IMR-90 (cell line): ENCODE measurements around the gene F3. TPM values are rescaled to one million over a fixed set of nuclear protein-coding genes. Genes with fewer than 3 reads are reported as not detected.

Experiments
- ATAC-seq: fragments of 200-7000 bp; cut with Tn5 transposase; 2 replicates; pipeline ENCODE4 v1.9.1; 2020; ENCODE audit warnings: low read depth, mild to moderate bottlenecking, moderate library complexity
- BruUV-seq: library from RNA; stranded (reverse); fragments of 400-500 nt; replicated peaks from 2 replicates; lab custom pipeline; 2021; lab: Mats Ljungman, UMichigan
- CTCF ChIA-PET: fragments of 300-600 bp; formaldehyde crosslinking; extraction: SDS; loops from one replicate; lab custom pipeline; 2021; ENCODE audit warnings: antibody characterized with exemption; lab: Yijun Ruan, JAX
- POLR2A ChIA-PET: fragments of 300-600 bp; sonication (Branson Sonifier 250); formaldehyde crosslinking; loops from one replicate; lab custom pipeline; 2022; ENCODE audit warnings: antibody characterized with exemption; ENCODE audit not compliant: unreplicated experiment; lab: Charles Lee
- DNase-seq: peaks from one replicate; pipeline ENCODE4 v3.0.0; 2013
- H2AFZ ChIP-seq: replicated peaks from 2 replicates; pipeline ENCODE3; 2013; ENCODE audit warnings: low read length, mild to moderate bottlenecking; ENCODE audit not compliant: poor library complexity
- H2AK5ac ChIP-seq: 2 replicates; pipeline ENCODE4 v1.6.1; 2013; ENCODE audit warnings: low read depth, low read length, inconsistent platforms
- H2AK9ac ChIP-seq: replicated peaks from 2 replicates; pipeline ENCODE3; 2013; ENCODE audit warnings: mild to moderate bottlenecking, low read depth, low read length, moderate library complexity; ENCODE audit not compliant: poor library complexity
- H2BK120ac ChIP-seq: 2 replicates; pipeline ENCODE4 v1.6.1; 2013; ENCODE audit warnings: low read depth, low read length, inconsistent platforms
- H2BK15ac ChIP-seq: 3 replicates; pipeline ENCODE4 v1.6.1; 2013; ENCODE audit warnings: low read depth, low read length, inconsistent platforms
- H2BK20ac ChIP-seq: 2 replicates; pipeline ENCODE4 v1.6.1; 2013; ENCODE audit warnings: low read depth, mild to moderate bottlenecking, inconsistent platforms, low read length, moderate library complexity
- H2BK5ac ChIP-seq: 2 replicates; pipeline ENCODE4 v1.6.1; 2013; ENCODE audit warnings: mild to moderate bottlenecking, low read depth, low read length, inconsistent platforms; ENCODE audit not compliant: poor library complexity, severe bottlenecking
- H3K14ac ChIP-seq: replicated peaks from 2 replicates; pipeline ENCODE4 v1.6.1; 2013; ENCODE audit warnings: low read depth, low read length, inconsistent platforms
- H3K18ac ChIP-seq: 2 replicates; pipeline ENCODE4 v1.6.1; 2013; ENCODE audit warnings: low read depth, low read length, control low read depth
- H3K23ac ChIP-seq: 2 replicates; pipeline ENCODE4 v1.6.1; 2013; ENCODE audit warnings: low read depth, low read length, inconsistent platforms
- H3K27ac ChIP-seq: 2 replicates; pipeline ENCODE4 v1.5.1; 2013; ENCODE audit warnings: mild to moderate bottlenecking, control low read depth, low read length; ENCODE audit not compliant: insufficient read depth
- H3K27me3 ChIP-seq: 2 replicates; pipeline ENCODE4 v1.6.1; 2013; ENCODE audit warnings: low read length; ENCODE audit not compliant: control insufficient read depth, insufficient read depth
- H3K36me3 ChIP-seq: 2 replicates; pipeline ENCODE4 v1.6.1; 2013; ENCODE audit warnings: low read length, mixed read lengths; ENCODE audit not compliant: control insufficient read depth, insufficient read depth
- H3K4ac ChIP-seq: 2 replicates; pipeline ENCODE4 v1.6.1; 2013; ENCODE audit warnings: low read depth, low read length, inconsistent platforms
- H3K4me1 ChIP-seq: 2 replicates; pipeline ENCODE4 v1.6.1; 2013; ENCODE audit warnings: low read length, mixed read lengths; ENCODE audit not compliant: control insufficient read depth, insufficient read depth
- H3K4me2 ChIP-seq: 2 replicates; pipeline ENCODE4 v1.6.1; 2013; ENCODE audit warnings: low read depth, mild to moderate bottlenecking, control low read depth, low read length, moderate library complexity
- H3K4me3 ChIP-seq: 2 replicates; pipeline ENCODE4 v1.5.1; 2013; ENCODE audit warnings: low read depth, mild to moderate bottlenecking, control low read depth, low read length, moderate library complexity; ENCODE audit not compliant: insufficient read depth
- H3K56ac ChIP-seq: 2 replicates; pipeline ENCODE4 v1.6.1; 2013; ENCODE audit warnings: low read length, inconsistent platforms; ENCODE audit not compliant: insufficient read depth; ENCODE audit errors: extremely low read depth
- H3K79me1 ChIP-seq, 2 experiments: 2 replicates each; pipeline ENCODE4 v1.6.1; 2013; ENCODE audit warnings: low read length in 2 of 2, inconsistent platforms in 1 of 2, low read depth in 1 of 2
- H3K9ac ChIP-seq: 2 replicates; pipeline ENCODE4 v1.6.1; 2013; ENCODE audit warnings: low read depth, low read length, control low read depth
- H3K9me1 ChIP-seq: 2 replicates; pipeline ENCODE4 v1.6.1; 2013; ENCODE audit warnings: low read length, inconsistent platforms; ENCODE audit not compliant: insufficient read depth
- H3K9me3 ChIP-seq: 2 replicates; pipeline ENCODE4 v1.6.1; 2013; ENCODE audit warnings: low read length; ENCODE audit not compliant: control insufficient read depth, insufficient read depth
- H4K20me1 ChIP-seq: 2 replicates; pipeline ENCODE4 v1.6.1; 2013; ENCODE audit warnings: low read length, inconsistent platforms; ENCODE audit not compliant: insufficient read depth
- H4K5ac ChIP-seq: 2 replicates; pipeline ENCODE4 v1.6.1; 2013; ENCODE audit warnings: mild to moderate bottlenecking, low read depth, low read length, control low read depth
- H4K8ac ChIP-seq, 2 experiments: 2 replicates each; pipeline ENCODE4 v1.6.1; 2013; ENCODE audit warnings: low read depth in 2 of 2, low read length in 2 of 2, control low read depth in 1 of 2, inconsistent platforms in 1 of 2
- H4K91ac ChIP-seq: 2 replicates; pipeline ENCODE4 v1.6.1; 2013; ENCODE audit warnings: low read depth, low read length, inconsistent platforms; ENCODE audit not compliant: insufficient read depth
- CEBPB ChIP-seq: IDR thresholded peaks from 2 replicates; pipeline ENCODE4 v1.6.1; 2012; ENCODE audit warnings: low read depth, low read length, improper control_type of control experiment
- ELK1 ChIP-seq: fragments of 150-350 bp; IDR thresholded peaks from 2 replicates; pipeline ENCODE4 v1.6.1; 2016; ENCODE audit warnings: low read depth, mild to moderate bottlenecking, low read length, moderate library complexity, borderline replicate concordance
- MXI1 ChIP-seq: IDR thresholded peaks from 2 replicates; pipeline ENCODE4 v1.6.1; 2012; ENCODE audit warnings: low read depth, mild to moderate bottlenecking, low read length, moderate library complexity, borderline replicate concordance
- RCOR1 ChIP-seq: IDR thresholded peaks from 2 replicates; pipeline ENCODE4 v1.6.1; 2012; ENCODE audit warnings: mild to moderate bottlenecking, low read length, improper control_type of control experiment; ENCODE audit not compliant: insufficient replicate concordance
- RFX5 ChIP-seq: IDR thresholded peaks from 2 replicates; pipeline ENCODE4 v1.8.0; 2012; ENCODE audit warnings: low read depth, mild to moderate bottlenecking, low read length, moderate library complexity
- SMC3 ChIP-seq: fragments of 150-350 bp; IDR thresholded peaks from 2 replicates; pipeline ENCODE4 v1.6.1; 2016; ENCODE audit warnings: low read depth, mild to moderate bottlenecking, antibody characterized with exemption, low read length, moderate library complexity
- WGBS, 2 experiments: methylation state at CpG; one replicate each; pipeline versions ENCODE4 v1.1.5 to v1.1.7; 2013; ENCODE audit warnings: missing lambda C conversion rate in 2 of 2; ENCODE audit not compliant: insufficient read length in 1 of 2; ENCODE audit errors: extremely low coverage in 2 of 2; 5-methylcytosine and 5-hydroxymethylcytosine counted together
- dilution Hi-C: fragments of 300-500 bp; cut with HindIII; formaldehyde crosslinking; loops from one replicate; pipeline ENCODE4 v1.14.3; 2018; ENCODE audit warnings: low sequenced_read_pairs; ENCODE audit not compliant: unreplicated experiment
- in situ Hi-C: fragments of 300-500 bp; cut with MboI; formaldehyde crosslinking; loops from 3 replicates; pipeline ENCODE4 v1.14.3; 2019; ENCODE audit warnings: low sequenced_read_pairs, inconsistent platforms, mixed read lengths
- intact Hi-C: fragments of 100-400 bp; cut with micrococcal nuclease; formaldehyde crosslinking; loops from 2 replicates; pipeline ENCODE4 v1.10.0; 2022
- polyA plus RNA-seq, 3 experiments: library from polyadenylated mRNA; depleted of rRNA; stranded (reverse); fragments of >200 nt; gene quantifications; 2 replicates each; pipeline ENCODE4 v1.2.3, GENCODE V29; 2012; ENCODE audit warnings: low replicate concordance in 1 of 3
- total RNA-seq: library from RNA; depleted of rRNA; stranded (reverse); fragments of >200 nt; gene quantifications from 2 replicates; pipeline ENCODE4 v1.2.3, GENCODE V29; 2012

The F3 gene
- total and polyA plus RNA-seq, 2 of the 4 experiments (the other 2 are of a cell fraction) = 75.6 to 126 TPM

GRCh38 chr1:94553931-94554330 is 12.4 kb upstream of the F3 start:
- TF ChIP-seq RFX5 = no peak
- TF ChIP-seq MXI1 = no peak
- TF ChIP-seq ELK1 = no peak
- no peak for TF ChIP-seq SMC3
- no peak for TF ChIP-seq CEBPB
- TF ChIP-seq RCOR1 = no peak

More at GRCh38 chr1:94553931-94554330, 12.4 kb upstream of the F3 start:
- ATAC-seq = 0 out of 2 replicates have a peak, but pooled peaks have one; percentile 13
- no CpG with 5 or more reads among the region's 4 CpGs for WGBS, 2 experiments
- no peaks in the 10 kb centered on the region for H3K36me3 ChIP-seq
- H3K4me1 ChIP-seq = peaks cover 30% of the 10 kb centered on the region
- H2BK5ac ChIP-seq = peak overlapping the region; percentile 16
- H3K9ac ChIP-seq = no peak overlapping the region
- H2BK15ac ChIP-seq = peak overlapping the region; percentile 88; the same call in 2 of the 3 replicates
- no peaks in the 10 kb centered on the region for H3K9me3 ChIP-seq
- dilution Hi-C loops (no loop called here), intact Hi-C loops (no loop called here), in situ Hi-C loops (no loop called here)
- BruUV-seq = no TSS peak
- peak overlapping the region; percentile 71 for H4K91ac ChIP-seq
- H3K4me3 ChIP-seq = no peak overlapping the region
- peak overlapping the region; percentile 91 for H3K14ac ChIP-seq
- H3K18ac ChIP-seq = peak overlapping the region; percentile 87; the same call in 1 of the 2 replicates
- peak overlapping the region; percentile 94 for H3K4ac ChIP-seq
- H2BK20ac ChIP-seq = peak overlapping the region; percentile 87
- ChIA-PET POLR2A (no interaction called here), CTCF (no interaction called here)
- no peaks in the 10 kb centered on the region for H4K20me1 ChIP-seq
- peak overlapping the region; percentile 87 for H3K23ac ChIP-seq
- H3K9me1 ChIP-seq = peaks cover 23% of the 10 kb centered on the region
- H2AK9ac ChIP-seq = peak overlapping the region; percentile 67
- H3K27ac ChIP-seq = peak overlapping the region; percentile 10
- no peak overlapping the region for H3K4me2 ChIP-seq
- H2AK5ac ChIP-seq = peak overlapping the region; percentile 82
- H4K8ac ChIP-seq = peak overlapping the region; percentile 21 to 59; a peak in 2 of 4 replicates
- H4K5ac ChIP-seq = peak overlapping the region; percentile 82
- H2BK120ac ChIP-seq = peak overlapping the region; percentile 76
- peaks cover 0 to 2% of the 10 kb centered on the region in 2 experiments; a peak in 1 of 4 replicates for H3K79me1 ChIP-seq
- H3K56ac ChIP-seq = 0 out of 2 replicates have a peak overlapping the region, but pooled peaks have one; percentile 9
- no peak for DNase-seq
- no peaks in the 10 kb centered on the region for H3K27me3 ChIP-seq
- H2AFZ ChIP-seq = peak overlapping the region; percentile 36
